HCT116 (cell line): ENCODE results near the gene SMTNL2. TPM values are rescaled to one million over a fixed set of nuclear protein-coding genes. Genes with fewer than 3 reads are reported as not detected.

Experiments
- ATAC-seq: fragments of 200-7000 bp; cut with Tn5 transposase; 2 replicates; pipeline ENCODE4 v1.9.1; 2020; ENCODE audit warnings: mild to moderate bottlenecking, moderate library complexity
- BruUV-seq: library from RNA; stranded (reverse); fragments of 400-500 nt; replicated peaks from 2 replicates; lab custom pipeline; 2021; lab: Mats Ljungman, UMichigan
- CTCF ChIA-PET: fragments of 300-600 bp; sonication (Branson Sonifier 250); formaldehyde crosslinking; loops from one replicate; lab custom pipeline; 2021; ENCODE audit warnings: antibody characterized with exemption; lab: Charles Lee
- POLR2A ChIA-PET: fragments of 300-600, 350-600 bp; sonication (Branson Sonifier 250); formaldehyde crosslinking; loops from one replicate; lab custom pipeline; 2021; ENCODE audit warnings: antibody characterized with exemption; lab: Charles Lee
- RAD21 ChIA-PET, 2 experiments: fragments of 300-600 bp; sonication (Branson Sonifier 250); formaldehyde crosslinking; loops; one replicate each; lab custom pipeline; 2023; ENCODE audit warnings: low total read pairs in 2 of 2; ENCODE audit not compliant: uncharacterized antibody in 2 of 2, unreplicated experiment in 2 of 2, low non-redundant PET in 1 of 2; lab: Charles Lee
- DNase-seq: peaks from one replicate; pipeline ENCODE4 v3.0.0-alpha.2; 2010; ENCODE audit warnings: low read depth, low spot score
- H2AFZ ChIP-seq: fragments of 200-600 bp; shearing (Covaris generic), sonication (generic); 2 replicates; pipeline ENCODE4 v1.6.1; 2017; ENCODE audit warnings: low read depth, mixed run types, mixed read lengths, antibody characterized with exemption, low read length; ENCODE audit not compliant: poor library complexity, severe bottlenecking
- H3K27ac ChIP-seq: 2 replicates; pipeline ENCODE4 v1.5.1; 2012; ENCODE audit warnings: low read depth, low read length
- H3K27me3 ChIP-seq: fragments of 200-600 bp; sonication (generic); 2 replicates; pipeline ENCODE4 v1.6.1; 2016; ENCODE audit warnings: mixed run types, low read length, mixed read lengths; ENCODE audit not compliant: insufficient read depth
- H3K36me3 ChIP-seq, 2 experiments: fragments of 200-500 bp in 1 of 2; fragments of 200-600 bp in 1 of 2; sonication (Bioruptor generic) in 1 of 2; sonication (generic) in 1 of 2; 2 replicates each; pipeline versions ENCODE4 v1.5.1 to v1.6.1; 2014 to 2016; ENCODE audit warnings: low read length in 2 of 2, inconsistent platforms in 1 of 2, mixed read lengths in 1 of 2, mixed run types in 1 of 2; ENCODE audit not compliant: insufficient read depth in 2 of 2, control insufficient read depth in 1 of 2
- H3K4me1 ChIP-seq, 2 experiments: fragments of 200-600 bp in 1 of 2; sonication (generic) in 1 of 2; 2 replicates each; pipeline versions ENCODE4 v1.5.1 to v1.6.1; 2012 to 2017; ENCODE audit warnings: low read length in 2 of 2, inconsistent platforms in 1 of 2, mild to moderate bottlenecking in 1 of 2, mixed read lengths in 1 of 2, mixed run types in 1 of 2, moderate library complexity in 1 of 2; ENCODE audit not compliant: insufficient read depth in 2 of 2, control insufficient read depth in 1 of 2
- H3K4me2 ChIP-seq: fragments of 200-600 bp; sonication (generic); 2 replicates; pipeline ENCODE4 v1.6.1; 2017; ENCODE audit warnings: mixed run types, low read length, mixed read lengths
- H3K4me3 ChIP-seq, 2 experiments: fragments of 200-600 bp in 1 of 2; sonication (generic) in 1 of 2; replicated peaks in 1 of 2; 2 replicates each; pipeline ENCODE4 v1.5.1; 2011 to 2016; ENCODE audit warnings: low read length in 2 of 2, control low read depth in 1 of 2, low read depth in 1 of 2, mild to moderate bottlenecking in 1 of 2, mixed read lengths in 1 of 2, mixed run types in 1 of 2
- H3K79me2 ChIP-seq: fragments of 200-600 bp; sonication (generic); 2 replicates; pipeline ENCODE4 v1.6.1; 2017; ENCODE audit warnings: mild to moderate bottlenecking, mixed run types, low read length, moderate library complexity, mixed read lengths; ENCODE audit not compliant: insufficient read depth
- H3K9ac ChIP-seq: fragments of 200-600 bp; sonication (generic); 2 replicates; pipeline ENCODE4 v1.6.1; 2016; ENCODE audit warnings: low read length, mixed read lengths
- H3K9me2 ChIP-seq: fragments of 200-600 bp; sonication (generic), shearing (Covaris generic); 2 replicates; pipeline ENCODE4 v1.6.1; 2017; ENCODE audit warnings: mixed run types, mild to moderate bottlenecking, moderate library complexity; ENCODE audit not compliant: insufficient read depth
- H3K9me3 ChIP-seq, 2 experiments: fragments of 200-500 bp in 1 of 2; fragments of 200-600 bp in 1 of 2; sonication (Bioruptor generic) in 1 of 2; sonication (generic) in 1 of 2; 2 replicates each; pipeline ENCODE4 v1.6.1; 2014 to 2017; ENCODE audit warnings: low read length in 2 of 2, mixed read lengths in 2 of 2, inconsistent platforms in 1 of 2, low read depth in 1 of 2, mild to moderate bottlenecking in 1 of 2, mixed run types in 1 of 2, moderate library complexity in 1 of 2; ENCODE audit not compliant: control insufficient read depth in 1 of 2, insufficient read depth in 1 of 2
- H4K20me1 ChIP-seq: fragments of 200-600 bp; sonication (generic), shearing (Covaris generic); 2 replicates; pipeline ENCODE4 v1.6.1; 2017; ENCODE audit warnings: mixed run types, mild to moderate bottlenecking, moderate library complexity; ENCODE audit not compliant: insufficient read depth
- CBX3 ChIP-seq: IDR thresholded peaks from 2 replicates; pipeline ENCODE4 v1.6.1; 2012; ENCODE audit warnings: low read depth
- CEBPB ChIP-seq: IDR thresholded peaks from 2 replicates; pipeline ENCODE4 v1.6.1; 2012; ENCODE audit warnings: low read depth
- CTCF ChIP-seq, 3 experiments: fragments of 200-600 bp in 1 of 3; sonication (generic) in 1 of 3; IDR thresholded peaks in 2 of 3; conservative IDR thresholded peaks in 1 of 3; 2 replicates each; pipeline ENCODE4 v1.5.1; 2012 to 2017; ENCODE audit warnings: low read depth in 2 of 3, low read length in 2 of 3, antibody characterized with exemption in 1 of 3, borderline replicate concordance in 1 of 3, control low read depth in 1 of 3, mild to moderate bottlenecking in 1 of 3, mixed read lengths in 1 of 3, mixed run types in 1 of 3, moderate library complexity in 1 of 3; ENCODE audit not compliant: insufficient read depth in 1 of 3
- EGR1 ChIP-seq: IDR thresholded peaks from 2 replicates; pipeline ENCODE4 v1.6.1; 2012; ENCODE audit warnings: low read depth
- ELF1 ChIP-seq: IDR thresholded peaks from 2 replicates; pipeline ENCODE4 v1.6.1; 2012; ENCODE audit warnings: low read depth, borderline replicate concordance
- EZH2 ChIP-seq: fragments of 200-600 bp; sonication (generic); IDR thresholded peaks from 2 replicates; pipeline ENCODE4 v1.6.1; 2017; ENCODE audit warnings: antibody characterized with exemption, mixed run types
- EZH2phosphoT487 ChIP-seq: fragments of 200-600 bp; IDR thresholded peaks from 2 replicates; pipeline ENCODE4 v1.6.1; 2018; ENCODE audit warnings: antibody characterized with exemption, borderline replicate concordance
- FOSL1 ChIP-seq: IDR thresholded peaks from 2 replicates; pipeline ENCODE4 v1.6.1; 2012; ENCODE audit warnings: low read depth
- JUND ChIP-seq: IDR thresholded peaks from 2 replicates; pipeline ENCODE4 v1.6.1; 2012
- MAX ChIP-seq: IDR thresholded peaks from 2 replicates; pipeline ENCODE4 v1.6.1; 2012
- POLR2AphosphoS5 ChIP-seq: IDR thresholded peaks from 2 replicates; pipeline ENCODE4 v1.6.1; 2011; ENCODE audit warnings: mild to moderate bottlenecking, low read depth, low read length, moderate library complexity
- RAD21 ChIP-seq: IDR thresholded peaks from 2 replicates; pipeline ENCODE4 v1.6.1; 2012; ENCODE audit warnings: low read depth, mild to moderate bottlenecking
- SIN3A ChIP-seq: IDR thresholded peaks from 2 replicates; pipeline ENCODE4 v1.6.1; 2012; ENCODE audit warnings: low read depth
- SP1 ChIP-seq: IDR thresholded peaks from 2 replicates; pipeline ENCODE4 v1.6.1; 2012; ENCODE audit warnings: low read depth
- SRF ChIP-seq: IDR thresholded peaks from 2 replicates; pipeline ENCODE4 v1.6.1; 2012; ENCODE audit warnings: low read depth
- TCF7L2 ChIP-seq: IDR thresholded peaks from 2 replicates; pipeline ENCODE4 v1.7.0; 2011; ENCODE audit warnings: borderline replicate concordance, inconsistent platforms; ENCODE audit not compliant: insufficient read depth, insufficient read length; ENCODE audit errors: extremely low read depth
- ZBTB33 ChIP-seq: IDR thresholded peaks from 2 replicates; pipeline ENCODE4 v1.6.1; 2011; ENCODE audit warnings: mild to moderate bottlenecking, low read length, moderate library complexity; ENCODE audit not compliant: insufficient replicate concordance; ENCODE audit errors: extremely low read depth
- ZFX ChIP-seq: fragments of 450-650 bp; IDR thresholded peaks from 2 replicates; pipeline ENCODE4 v1.6.1; 2017
- ZNF274 ChIP-seq: fragments of 200-500 bp; sonication (Bioruptor generic); IDR thresholded peaks from 2 replicates; pipeline ENCODE4 v1.6.1; 2014; ENCODE audit warnings: mild to moderate bottlenecking, low read depth, low read length, inconsistent platforms
- intact Hi-C: fragments of 100-400 bp; cut with micrococcal nuclease; formaldehyde crosslinking; loops from 2 replicates; pipeline ENCODE4 v1.10.0; 2022
- total RNA-seq: library from RNA; stranded (reverse); gene quantifications from one replicate; pipeline ENCODE4 v1.2.1, GENCODE V29; 2021; ENCODE audit not compliant: unreplicated experiment

The SMTNL2 gene
- total RNA-seq, 1 experiment from 2014 or later = 2.3 TPM

GRCh38 chr17:4643676-4644075 lies 59.3 kb downstream of the SMTNL2 start:
- no peak for ATAC-seq

GRCh38 chr17:4645642-4646041 lies 61.3 kb downstream of the SMTNL2 start:
- CTCF ChIA-PET = no interaction called here
- H3K4me2 ChIP-seq = no peak overlapping the region
- no peaks in the 10 kb centered on the region for H3K4me1 ChIP-seq
- intact Hi-C loops = no loop called here
- POLR2A ChIA-PET = interaction anchor here (0.6 kb wide), 1 partner anchor 638 kb away, joined by 3 read pairs; no protein-coding TSS in a partner anchor
- no peak overlapping the region for H2AFZ ChIP-seq
- H3K27ac ChIP-seq = no peak overlapping the region
- no TSS peak for BruUV-seq
- H3K9me3 ChIP-seq = no peaks in the 10 kb centered on the region
- H3K27me3 ChIP-seq = no peaks in the 10 kb centered on the region
- DNase-seq (no peak), ATAC-seq (no peak)
- RAD21 ChIA-PET = no interaction called here
- H3K79me2 ChIP-seq = no peaks in the 10 kb centered on the region
- no peaks in the 10 kb centered on the region for H3K9me2 ChIP-seq
- H4K20me1 ChIP-seq = no peaks in the 10 kb centered on the region
- H3K9ac ChIP-seq = no peak overlapping the region
- H3K36me3 ChIP-seq = no peaks in the 10 kb centered on the region
- H3K4me3 ChIP-seq = no peak overlapping the region
- TF ChIP-seq JUND = no peak
- no peak for TF ChIP-seq EZH2
- no peak for TF ChIP-seq TCF7L2
- no peak for TF ChIP-seq MAX
- no peak for TF ChIP-seq RAD21
- TF ChIP-seq EZH2phosphoT487 = no peak
- no peak for TF ChIP-seq CEBPB
- TF ChIP-seq ELF1 = no peak
- no peak for TF ChIP-seq SIN3A
- TF ChIP-seq FOSL1 = no peak
- TF ChIP-seq ZFX = no peak
- TF ChIP-seq ZBTB33 = no peak
- TF ChIP-seq ZNF274 = no peak
- no peak for TF ChIP-seq POLR2AphosphoS5
- TF ChIP-seq SP1 = no peak
- no peak for TF ChIP-seq CBX3
- no peak for TF ChIP-seq CTCF (IDR thresholded peaks at IDR 0.05 in 2 of 3, conservative IDR thresholded peaks at IDR 0.05 in 1 of 3; ENCODE audit: borderline replicate concordance in 1 of 3, insufficient read depth in 1 of 3, low read depth in 2 of 3, low read length in 2 of 3)
- no peak for TF ChIP-seq SRF
- TF ChIP-seq EGR1 = no peak

More at GRCh38 chr17:4643676-4644075, 59.3 kb downstream of the SMTNL2 start:
- TF ChIP-seq CEBPB (no peak), SP1 (no peak), TCF7L2 (no peak)
- Histone ChIP-seq H3K36me3 (no peaks in the 10 kb centered on the region), H3K4me1 (peaks cover 3 to 7% of the 10 kb centered on the region in 2 experiments; a peak in 2 of 4 replicates), H3K27ac (no peak overlapping the region), H3K4me2 (no peak overlapping the region), H3K9ac (no peak overlapping the region), H3K9me2 (no peaks in the 10 kb centered on the region), H2AFZ (no peak overlapping the region), H4K20me1 (no peaks in the 10 kb centered on the region), H3K4me3 (no peak overlapping the region), H3K79me2 (no peaks in the 10 kb centered on the region), H3K9me3 (no peaks in the 10 kb centered on the region), H3K27me3 (no peaks in the 10 kb centered on the region)
- ChIA-PET POLR2A (no interaction called here), RAD21 (no interaction called here), CTCF (no interaction called here)
- no peak for DNase-seq
- BruUV-seq = no TSS peak
- intact Hi-C loops = no loop called here
